T-helper 17 cell (primary cell): ENCODE data around the gene XYLB. TPM values are rescaled to one million over a fixed set of nuclear protein-coding genes. Genes with fewer than 3 reads are reported as not detected.

Experiments used
- ATAC-seq: fragments of 150-1000 bp; cut with Tn5 transposase; 2 replicates; pipeline ENCODE4 v1.10.0; 2021; ENCODE audit warnings: mild to moderate bottlenecking, moderate library complexity
- DNase-seq, 3 donors: peaks; one replicate each; pipeline versions ENCODE4 v3.0.0 to v3.0.0-alpha.2; 2020 to 2021
- H3K9me3 ChIP-seq: one replicate; pipeline ENCODE4 v1.7.0; 2013; ENCODE audit warnings: low read length, mild to moderate bottlenecking; ENCODE audit not compliant: control insufficient read depth, poor library complexity, severe bottlenecking
- H3K27ac Mint-ChIP-seq: one replicate; pipeline ENCODE4 v1.8.0; 2022; ENCODE audit warnings: mild to moderate bottlenecking, moderate library complexity, mixed read lengths
- H3K27me3 Mint-ChIP-seq: one replicate; pipeline ENCODE4 v1.8.0; 2022; ENCODE audit warnings: mixed read lengths
- H3K36me3 Mint-ChIP-seq: one replicate; pipeline ENCODE4 v1.8.0; 2022; ENCODE audit warnings: low read depth, mixed read lengths
- H3K4me1 Mint-ChIP-seq: one replicate; pipeline ENCODE4 v1.8.0; 2022; ENCODE audit warnings: mild to moderate bottlenecking, mixed read lengths
- H3K4me3 Mint-ChIP-seq: one replicate; pipeline ENCODE4 v1.8.0; 2022; ENCODE audit warnings: mild to moderate bottlenecking, moderate library complexity, mixed read lengths
- total RNA-seq, 4 donors: library from RNA in 2 of 4; stranded (reverse) in 2 of 4; gene quantifications; one replicate each; pipeline ENCODE4 v1.2.3 and lab custom pipeline; 2022 to 2026

Gene XYLB
- total RNA-seq, 2 donors from 2014 or later, result 0.75 to 2.8 TPM

DNA sequence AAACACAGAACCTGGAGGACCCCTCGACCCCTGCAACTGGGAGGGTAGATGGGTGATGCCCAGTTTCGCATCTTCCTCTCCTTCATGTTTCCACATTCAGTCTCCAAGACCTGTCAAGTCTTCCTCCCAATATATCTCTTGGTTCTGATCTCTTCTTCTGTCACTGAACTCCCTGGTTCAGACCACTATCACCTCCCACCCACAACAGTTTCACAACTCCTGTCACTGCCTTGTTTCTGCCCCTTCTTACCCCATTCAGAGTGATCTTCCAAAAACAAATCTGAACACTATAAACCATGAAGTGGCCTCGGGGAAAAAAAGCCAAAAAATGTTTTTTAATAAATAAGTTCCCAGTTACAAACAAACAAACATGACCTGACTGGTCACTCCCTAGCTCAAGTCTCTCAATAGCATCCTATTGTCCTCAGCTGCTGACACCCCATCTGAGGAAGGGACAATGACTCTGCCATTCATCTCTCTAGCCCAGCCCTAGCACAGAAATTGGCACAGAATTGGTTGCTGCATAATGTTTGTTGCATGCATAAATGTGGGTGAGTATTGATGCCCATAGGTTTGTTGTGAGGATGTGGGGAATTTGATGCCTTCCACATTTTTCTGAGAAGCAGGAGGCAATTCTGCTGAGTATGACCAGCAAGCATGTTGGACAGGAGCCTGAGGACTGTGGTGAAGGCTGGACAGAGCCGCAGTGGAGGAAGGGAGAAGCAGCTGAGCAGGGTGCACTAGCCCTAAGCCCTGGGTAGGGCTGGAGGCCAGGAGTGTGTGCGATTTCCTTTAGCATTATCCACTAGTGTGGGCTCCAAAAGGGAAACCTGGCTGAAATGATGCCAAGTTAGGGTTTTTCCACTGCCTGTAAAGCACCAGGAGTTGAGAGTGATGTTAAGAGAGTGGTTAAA lies 12.2 kb upstream of the XYLB start:
- H3K9me3 ChIP-seq, result no peaks in the 10 kb centered on the region
- no peak for ATAC-seq
- no peaks in the 10 kb centered on the region for H3K36me3 Mint-ChIP-seq
- H3K27ac Mint-ChIP-seq, result no peak overlapping the region
- no peak overlapping the region for H3K4me3 Mint-ChIP-seq
- DNase-seq, result no peak
- peaks cover 11% of the 10 kb centered on the region for H3K27me3 Mint-ChIP-seq
- H3K4me1 Mint-ChIP-seq, result peaks cover 2% of the 10 kb centered on the region

DNA sequence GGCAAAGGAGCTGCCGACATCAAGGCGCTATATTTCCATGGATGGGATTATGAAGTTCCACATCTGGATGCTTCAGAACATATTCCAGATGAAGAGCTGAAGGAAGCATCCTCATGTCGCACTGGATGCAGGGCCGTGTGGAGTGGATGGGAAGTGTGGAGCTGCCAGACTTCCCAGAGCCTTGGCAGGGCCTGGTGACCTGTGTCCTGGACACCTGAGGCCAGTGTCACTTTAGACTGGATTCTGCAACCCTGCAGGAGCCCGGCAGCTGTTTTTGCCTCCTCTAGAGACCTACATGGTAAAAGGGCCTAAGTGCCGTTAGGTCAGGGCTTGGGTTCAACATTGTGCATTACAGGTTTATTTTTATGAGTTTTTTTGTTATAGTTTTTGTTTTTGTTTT lies 11.3 kb upstream of the XYLB start:
- Mint-ChIP-seq H3K4me3 (no peak overlapping the region), H3K27ac (no peak overlapping the region), H3K27me3 (peaks cover 11% of the 10 kb centered on the region), H3K4me1 (peaks cover 2% of the 10 kb centered on the region), H3K36me3 (no peaks in the 10 kb centered on the region)
- ATAC-seq (no peak), DNase-seq (no peak)
- H3K9me3 ChIP-seq, result no peaks in the 10 kb centered on the region

DNA sequence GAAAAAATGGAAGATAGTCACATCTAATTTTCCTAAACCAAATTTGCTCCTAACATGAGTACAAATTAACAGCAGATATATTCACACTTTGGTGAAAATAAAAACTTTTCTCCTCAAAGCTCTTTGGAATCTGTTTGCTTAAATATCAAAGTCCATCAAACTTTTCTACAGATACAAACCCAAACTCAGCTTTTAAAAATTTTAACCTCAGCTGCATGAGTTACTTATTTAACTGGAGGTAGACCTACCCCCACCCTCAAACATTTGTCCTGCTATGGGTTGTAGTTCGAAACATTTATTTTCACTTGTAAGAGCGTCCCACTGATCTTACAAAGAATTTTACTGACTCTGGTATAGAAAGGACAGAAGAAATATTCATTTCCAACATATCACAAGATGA lies 8.9 kb upstream of the XYLB start:
- H3K27ac Mint-ChIP-seq, result no peak overlapping the region
- H3K9me3 ChIP-seq, result no peaks in the 10 kb centered on the region
- no peaks in the 10 kb centered on the region for H3K36me3 Mint-ChIP-seq
- H3K27me3 Mint-ChIP-seq, result peaks cover 11% of the 10 kb centered on the region
- peaks cover 2% of the 10 kb centered on the region for H3K4me1 Mint-ChIP-seq
- no peak for ATAC-seq
- no peak overlapping the region for H3K4me3 Mint-ChIP-seq
- DNase-seq, result no peak

DNA sequence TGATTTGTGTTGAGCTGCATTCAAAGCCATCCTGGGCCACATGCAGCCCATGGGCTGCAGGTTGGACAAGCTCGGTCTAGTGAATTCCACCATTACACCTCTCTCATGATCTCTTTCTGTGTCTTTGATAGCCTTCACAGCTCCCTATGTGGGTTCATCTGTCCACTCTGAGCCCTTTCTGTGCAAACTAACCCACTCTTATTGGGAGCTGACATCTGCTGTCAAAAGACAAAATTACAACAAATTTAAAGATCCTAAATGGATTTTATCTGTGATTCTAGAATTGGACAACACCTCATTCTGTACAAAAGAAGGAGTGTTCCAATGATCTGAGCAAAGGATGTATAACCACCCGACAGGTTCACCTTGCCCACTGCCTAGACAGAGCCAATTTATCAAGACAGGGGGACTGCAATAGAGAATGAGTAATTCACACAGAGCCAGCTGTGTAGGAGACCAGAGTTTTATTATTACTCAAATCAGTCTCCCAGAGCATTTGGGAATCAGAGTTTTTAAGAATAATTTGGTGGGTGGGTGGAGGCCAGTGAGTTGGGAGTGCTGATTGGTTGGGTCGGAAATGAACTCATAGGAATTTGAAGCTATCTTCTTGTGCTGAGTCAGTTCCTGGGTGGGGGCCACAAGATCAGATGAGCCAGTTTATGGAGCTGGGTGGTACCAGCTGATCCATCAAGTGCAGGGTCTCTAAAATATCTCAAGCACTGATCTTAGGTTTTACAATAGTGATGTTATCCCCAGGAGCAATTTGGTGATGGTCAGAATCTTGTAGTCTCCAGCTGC lies 2.6 kb upstream of the XYLB start:
- DNase-seq (no peak), ATAC-seq (no peak)
- no peaks in the 10 kb centered on the region for H3K36me3 Mint-ChIP-seq
- H3K4me3 Mint-ChIP-seq, result no peak overlapping the region
- no peaks in the 10 kb centered on the region for H3K9me3 ChIP-seq
- H3K27ac Mint-ChIP-seq, result no peak overlapping the region
- peaks cover 5% of the 10 kb centered on the region for H3K27me3 Mint-ChIP-seq
- peaks cover 7% of the 10 kb centered on the region for H3K4me1 Mint-ChIP-seq

DNA sequence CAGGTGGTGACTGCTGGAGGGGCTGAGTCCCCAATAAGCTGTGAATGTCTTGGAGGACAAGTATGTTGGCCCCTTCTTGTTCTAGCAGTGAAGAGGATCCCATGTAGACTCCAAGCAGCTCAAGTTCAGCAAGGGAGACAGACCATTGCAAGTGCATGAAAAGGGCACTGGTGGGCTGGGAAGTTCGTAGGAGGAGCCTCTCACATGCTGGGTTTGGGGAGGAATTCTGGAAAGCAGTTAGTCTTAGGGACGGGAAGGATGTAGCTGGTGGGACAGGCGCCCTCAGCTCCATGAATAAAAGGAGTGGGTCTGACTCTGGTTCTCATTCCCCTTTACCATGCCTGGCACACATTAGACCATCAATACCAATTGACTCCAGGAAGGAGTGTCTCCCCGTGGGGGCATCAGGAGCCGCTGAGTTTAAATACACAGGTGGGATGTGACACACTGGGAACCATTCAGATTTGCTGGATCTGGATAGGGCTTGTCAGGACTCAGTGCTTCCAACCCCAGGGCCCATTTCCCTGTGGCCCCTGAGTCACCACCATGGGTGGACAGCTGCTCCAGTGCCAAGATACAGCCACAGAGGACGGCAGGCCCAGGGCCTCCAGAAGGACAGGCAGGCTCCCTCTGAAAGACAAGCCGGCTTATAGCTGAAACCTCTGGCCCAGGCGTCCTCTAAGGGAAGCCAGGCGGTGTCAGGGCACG lies 552 bp upstream of the XYLB start:
- no peaks in the 10 kb centered on the region for H3K36me3 Mint-ChIP-seq
- no peaks in the 10 kb centered on the region for H3K9me3 ChIP-seq
- peak overlapping the region; percentile 89 for H3K4me3 Mint-ChIP-seq
- DNase-seq, result no peak
- no peak for ATAC-seq
- peaks cover 5% of the 10 kb centered on the region for H3K27me3 Mint-ChIP-seq
- no peak overlapping the region for H3K27ac Mint-ChIP-seq
- peaks cover 7% of the 10 kb centered on the region for H3K4me1 Mint-ChIP-seq

DNA sequence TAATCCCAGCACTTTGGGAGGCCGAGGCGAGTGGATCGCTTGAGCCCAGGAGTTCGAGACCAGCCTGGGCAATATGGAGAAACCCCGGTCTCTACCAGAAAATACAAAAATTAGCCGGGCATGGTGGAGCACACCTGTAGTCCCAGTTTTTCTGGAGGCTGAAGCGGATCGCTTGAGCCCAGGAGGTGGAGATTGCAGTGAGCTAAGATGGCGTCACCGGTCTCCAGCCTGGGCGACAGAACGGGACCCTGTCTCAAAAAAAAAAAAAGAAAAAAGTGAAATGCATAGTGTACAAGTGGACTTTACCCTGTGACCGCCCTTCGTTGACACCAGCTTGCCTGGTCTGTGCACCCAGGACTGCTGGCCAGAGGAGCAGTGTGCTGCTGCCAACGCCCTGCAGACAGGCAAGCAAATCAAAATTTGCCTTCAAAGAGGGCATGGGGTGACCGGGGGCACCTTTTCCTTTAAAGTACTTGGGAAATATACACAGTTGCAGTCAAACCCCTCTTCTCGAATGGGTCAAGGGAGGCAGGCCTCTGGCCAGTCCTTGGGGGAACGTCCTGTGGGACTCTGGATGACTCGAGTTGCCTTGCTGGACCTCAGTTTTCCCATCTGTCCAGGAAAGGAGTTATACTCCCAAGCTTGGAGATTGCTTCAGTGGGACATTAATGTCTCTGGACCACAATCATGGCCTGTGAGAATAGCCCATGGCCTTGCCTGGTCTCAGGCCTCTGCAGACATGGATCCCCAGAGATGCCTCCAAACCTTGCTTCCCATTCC lies 1.0 kb downstream of the XYLB start:
- DNase-seq (no peak), ATAC-seq (no peak)
- Mint-ChIP-seq H3K27ac (no peak overlapping the region), H3K36me3 (no peaks in the 10 kb centered on the region), H3K27me3 (peaks cover 5% of the 10 kb centered on the region), H3K4me1 (peaks cover 7% of the 10 kb centered on the region), H3K4me3 (peak overlapping the region; percentile 80)
- H3K9me3 ChIP-seq, result no peaks in the 10 kb centered on the region

DNA sequence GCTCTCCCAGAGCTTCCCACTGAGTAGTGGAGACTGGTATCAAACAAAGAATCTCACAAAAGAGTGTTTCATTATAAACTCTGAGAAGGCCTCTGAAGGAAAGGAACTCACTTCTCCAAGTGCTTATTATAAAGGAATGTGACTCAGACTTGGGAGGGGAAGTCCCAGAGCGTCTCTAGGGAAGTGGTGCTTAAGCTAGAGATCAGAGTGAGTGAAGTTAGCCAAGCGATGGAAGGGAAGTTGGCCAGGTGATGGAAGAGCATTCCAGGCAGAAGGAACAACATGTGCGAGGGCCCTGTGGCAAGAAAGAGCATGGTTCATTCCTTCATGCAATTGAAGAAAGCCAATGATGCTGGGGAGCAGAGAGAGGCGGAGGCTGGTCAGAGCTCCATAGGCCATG lies 2.3 kb downstream of the XYLB start:
- Mint-ChIP-seq H3K36me3 (no peaks in the 10 kb centered on the region), H3K27ac (no peak overlapping the region), H3K4me3 (no peak overlapping the region), H3K27me3 (peaks cover 3% of the 10 kb centered on the region), H3K4me1 (peaks cover 7% of the 10 kb centered on the region)
- no peaks in the 10 kb centered on the region for H3K9me3 ChIP-seq
- no peak for ATAC-seq
- DNase-seq, result no peak

DNA sequence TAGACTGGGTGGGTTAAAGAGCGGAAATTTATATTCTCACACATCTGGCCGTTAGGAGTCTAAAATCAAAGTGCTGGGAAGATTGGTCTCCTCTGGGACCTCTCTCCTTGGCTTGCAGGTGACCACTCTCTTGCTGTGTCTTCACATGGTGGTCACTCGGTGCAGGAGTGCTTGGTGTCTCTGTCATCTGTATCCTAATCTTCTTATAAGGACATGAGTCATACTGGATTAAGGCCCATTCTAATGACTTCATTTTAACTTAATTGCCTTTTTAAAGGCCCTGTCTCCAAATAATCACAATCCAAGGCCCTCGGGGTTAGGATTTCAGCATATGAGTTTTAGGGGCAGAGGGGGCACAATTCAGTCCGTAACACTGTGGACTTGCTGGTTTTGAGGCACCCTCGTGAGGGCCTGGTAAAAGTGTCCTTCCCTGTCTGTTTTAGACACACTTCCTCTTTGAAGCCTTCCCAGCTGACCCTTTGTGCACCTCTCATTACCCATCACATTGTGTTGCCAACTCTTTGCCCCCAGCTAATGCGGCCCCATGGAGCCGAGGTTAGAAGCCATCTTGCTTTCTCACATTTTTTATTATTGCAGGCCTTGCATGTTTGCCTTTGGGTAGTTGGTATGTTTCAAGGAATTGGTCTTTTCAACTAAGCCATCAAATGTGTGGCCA lies 3.2 kb downstream of the XYLB start:
- H3K9me3 ChIP-seq, result no peaks in the 10 kb centered on the region
- H3K27me3 Mint-ChIP-seq, result no peaks in the 10 kb centered on the region
- no peak overlapping the region for H3K27ac Mint-ChIP-seq
- peaks cover 7% of the 10 kb centered on the region for H3K4me1 Mint-ChIP-seq
- no peak overlapping the region for H3K4me3 Mint-ChIP-seq
- ATAC-seq, result no peak
- no peak for DNase-seq
- H3K36me3 Mint-ChIP-seq, result no peaks in the 10 kb centered on the region

DNA sequence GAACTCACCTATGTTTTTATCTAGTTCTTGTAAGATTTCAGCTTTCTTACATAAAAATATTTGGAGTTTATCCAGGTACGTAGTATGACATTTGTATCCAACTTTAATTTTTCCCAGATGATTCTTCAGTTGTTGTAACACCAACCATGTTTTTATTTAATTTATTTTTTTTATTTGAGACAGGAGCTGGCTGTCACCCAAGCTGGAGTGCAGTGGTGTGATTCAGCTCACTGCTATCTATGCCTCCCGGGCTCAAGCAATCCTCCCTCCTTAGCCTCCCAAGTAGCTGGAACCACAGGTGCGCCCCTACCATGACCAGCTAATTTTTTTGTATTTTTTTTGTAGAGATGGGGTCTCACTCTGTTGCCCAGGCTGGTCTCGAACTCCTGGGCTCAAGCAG lies 6.6 kb downstream of the XYLB start:
- no peaks in the 10 kb centered on the region for H3K9me3 ChIP-seq
- Mint-ChIP-seq H3K4me3 (no peak overlapping the region), H3K4me1 (peaks cover under 1% of the 10 kb centered on the region), H3K36me3 (no peaks in the 10 kb centered on the region), H3K27me3 (no peaks in the 10 kb centered on the region), H3K27ac (no peak overlapping the region)
- DNase-seq (no peak), ATAC-seq (no peak)

DNA sequence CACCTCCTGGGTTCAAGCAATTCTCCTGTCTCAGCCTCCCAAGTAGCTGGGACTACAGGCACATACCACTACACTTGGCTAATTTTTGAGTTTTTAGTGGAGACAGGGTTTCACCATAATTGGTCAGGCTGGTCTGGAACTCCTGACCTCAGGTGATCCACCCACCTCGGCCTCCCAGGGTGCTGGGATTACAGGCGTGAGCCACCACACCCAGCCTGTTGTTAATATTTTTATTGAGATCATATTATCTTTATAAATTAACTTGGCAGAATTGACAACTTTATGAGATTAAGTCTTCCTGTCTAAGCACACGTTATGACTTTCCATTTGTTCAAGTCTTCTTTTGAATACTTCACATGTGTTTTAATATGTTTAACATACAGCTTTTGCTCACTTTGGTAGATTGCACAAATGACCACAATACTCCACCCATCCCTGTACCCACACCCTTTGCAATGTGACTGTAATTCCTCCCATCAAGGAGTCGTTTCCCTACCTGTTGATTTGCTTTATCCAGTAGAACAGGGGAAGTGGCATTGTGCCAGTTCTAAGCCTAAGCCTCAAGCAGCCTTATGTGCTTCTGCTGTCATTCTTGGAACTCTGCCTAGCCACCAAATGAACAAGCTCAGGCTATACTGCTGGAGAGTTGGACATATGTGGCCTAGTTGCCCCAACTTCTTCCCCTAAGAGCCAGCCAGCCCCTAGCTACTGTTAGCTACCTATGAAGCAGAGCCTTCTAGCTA lies 8.2 kb downstream of the XYLB start:
- Mint-ChIP-seq H3K27me3 (no peaks in the 10 kb centered on the region), H3K4me1 (no peaks in the 10 kb centered on the region), H3K4me3 (no peak overlapping the region), H3K27ac (no peak overlapping the region), H3K36me3 (no peaks in the 10 kb centered on the region)
- DNase-seq (no peak), ATAC-seq (no peak)
- no peaks in the 10 kb centered on the region for H3K9me3 ChIP-seq

DNA sequence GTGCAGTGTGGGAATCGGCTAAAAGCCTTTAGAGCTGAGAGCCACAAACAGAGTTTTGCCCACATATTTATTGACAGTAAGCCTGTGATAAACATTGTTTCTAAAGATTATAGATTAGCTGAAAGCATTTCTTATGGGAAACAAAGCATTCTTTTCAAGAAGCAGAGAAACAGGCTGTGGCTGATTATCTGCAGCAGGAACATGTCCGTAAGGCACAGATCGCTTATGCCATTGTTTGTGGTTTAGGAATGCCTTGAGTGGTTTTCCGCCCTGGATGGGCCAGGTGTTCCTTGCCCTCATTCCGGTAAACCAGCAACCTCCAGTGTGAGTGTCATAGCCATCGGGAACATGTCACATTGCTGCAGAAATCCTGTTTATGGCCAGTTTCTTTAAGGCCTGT lies 12.5 kb downstream of the XYLB start:
- H3K4me1 Mint-ChIP-seq, result peaks cover 4% of the 10 kb centered on the region
- no peaks in the 10 kb centered on the region for H3K9me3 ChIP-seq
- peaks cover 2% of the 10 kb centered on the region for H3K36me3 Mint-ChIP-seq
- H3K4me3 Mint-ChIP-seq, result no peak overlapping the region
- ATAC-seq, result no peak
- DNase-seq, result no peak
- no peaks in the 10 kb centered on the region for H3K27me3 Mint-ChIP-seq
- no peak overlapping the region for H3K27ac Mint-ChIP-seq

DNA sequence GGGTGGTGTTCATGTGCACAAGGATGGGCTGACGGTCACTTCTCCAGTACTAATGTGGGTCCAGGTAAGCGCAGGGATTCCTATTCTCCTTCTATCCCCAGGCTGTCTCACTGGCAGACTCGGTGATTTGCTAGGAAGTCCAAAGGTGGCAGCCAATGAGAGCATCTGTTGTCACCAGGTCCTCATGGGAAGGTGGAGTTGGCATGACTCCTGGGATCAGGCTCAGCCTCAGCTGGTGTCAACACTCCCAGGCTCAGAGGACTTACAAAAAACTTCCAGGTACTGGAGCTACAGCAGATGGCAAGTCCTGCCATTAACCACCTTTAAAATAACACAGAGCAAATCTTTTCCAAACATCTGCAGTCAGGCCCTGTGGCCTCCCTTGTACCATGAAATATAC lies 13.8 kb downstream of the XYLB start:
- Mint-ChIP-seq H3K4me3 (no peak overlapping the region), H3K4me1 (peaks cover 12% of the 10 kb centered on the region), H3K36me3 (peaks cover 7% of the 10 kb centered on the region), H3K27me3 (no peaks in the 10 kb centered on the region), H3K27ac (no peak overlapping the region)
- DNase-seq (no peak), ATAC-seq (no peak)
- H3K9me3 ChIP-seq, result no peaks in the 10 kb centered on the region
